Duodenal mucosa (tissue), 2 donors: ENCODE results near the gene EXOG.

ENCODE experiments used
- H3K27ac ChIP-seq: one replicate; pipeline ENCODE4 v1.7.0; 2013; ENCODE audit warnings: low read depth, low read length
- H3K27me3 ChIP-seq, 2 donors: one replicate each; pipeline ENCODE4 v1.7.0; 2013; ENCODE audit warnings: low read length in 2 of 2, control low read depth in 1 of 2; ENCODE audit not compliant: insufficient read depth in 2 of 2, control insufficient read depth in 1 of 2
- H3K36me3 ChIP-seq, 2 donors: one replicate each; pipeline ENCODE4 v1.7.0; 2013; ENCODE audit warnings: low read length in 2 of 2, control low read depth in 1 of 2; ENCODE audit not compliant: insufficient read depth in 2 of 2, control insufficient read depth in 1 of 2
- H3K4me1 ChIP-seq, 2 donors: one replicate each; pipeline ENCODE4 v1.7.0; 2013; ENCODE audit warnings: low read length in 2 of 2, control low read depth in 1 of 2; ENCODE audit not compliant: insufficient read depth in 2 of 2, control insufficient read depth in 1 of 2
- H3K4me3 ChIP-seq, 2 donors: one replicate each; pipeline ENCODE4 v1.7.0; 2013; ENCODE audit warnings: low read length in 2 of 2, low read depth in 1 of 2
- H3K9ac ChIP-seq, 2 donors: one replicate each; pipeline ENCODE4 v1.7.0; 2013; ENCODE audit warnings: low read length in 2 of 2, low read depth in 1 of 2
- H3K9me3 ChIP-seq, 2 donors: one replicate each; pipeline ENCODE4 v1.7.0; 2013; ENCODE audit warnings: low read length in 2 of 2, control low read depth in 1 of 2; ENCODE audit not compliant: control insufficient read depth in 1 of 2

Gene EXOG

DNA sequence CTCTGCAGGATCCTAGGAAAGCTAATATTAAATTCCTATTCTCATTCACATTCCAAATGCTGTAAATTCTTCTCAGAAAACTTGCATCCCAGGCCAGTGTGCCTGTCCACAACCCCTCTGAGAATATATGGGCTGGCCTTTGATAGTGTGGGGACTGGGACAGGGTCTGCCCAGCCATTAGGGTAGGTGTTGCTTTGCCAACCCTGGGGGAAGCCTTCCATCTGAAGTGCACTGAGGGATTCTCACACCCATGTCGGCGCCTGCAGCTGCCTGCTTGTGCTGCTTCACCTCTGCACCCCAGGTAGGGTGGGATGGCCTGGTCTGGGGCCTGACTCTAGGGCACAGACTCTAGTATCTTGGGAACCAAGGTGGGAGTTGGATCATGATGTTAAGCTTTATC is 15.2 kb upstream of the EXOG start:
- no peaks in the 10 kb centered on the region for H3K4me1 ChIP-seq
- peaks cover 27 to 47% of the 10 kb centered on the region in 2 donors for H3K36me3 ChIP-seq
- H3K9me3 ChIP-seq = no peaks in the 10 kb centered on the region

DNA sequence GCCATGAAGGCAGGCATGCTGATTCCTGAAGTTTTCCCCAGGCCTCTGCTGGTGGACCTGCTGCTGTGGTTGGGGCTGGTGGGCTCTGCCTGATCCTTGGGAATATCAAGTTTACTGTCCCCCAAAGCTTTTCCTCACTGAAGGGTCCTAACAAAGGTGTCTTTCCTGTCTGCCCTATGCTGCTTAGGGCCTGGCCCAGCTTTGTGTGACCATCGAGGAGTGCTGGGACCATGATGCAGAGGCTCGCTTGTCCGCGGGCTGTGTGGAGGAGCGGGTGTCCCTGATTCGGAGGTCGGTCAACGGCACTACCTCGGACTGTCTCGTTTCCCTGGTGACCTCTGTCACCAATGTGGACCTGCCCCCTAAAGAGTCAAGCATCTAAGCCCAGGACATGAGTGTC is 13.2 kb upstream of the EXOG start:
- H3K4me1 ChIP-seq = no peaks in the 10 kb centered on the region
- no peaks in the 10 kb centered on the region for H3K27me3 ChIP-seq
- no peak overlapping the region for H3K9ac ChIP-seq
- peaks cover 27 to 47% of the 10 kb centered on the region in 2 donors for H3K36me3 ChIP-seq
- H3K27ac ChIP-seq = no peak overlapping the region
- H3K4me3 ChIP-seq = no peak overlapping the region
- H3K9me3 ChIP-seq = no peaks in the 10 kb centered on the region

More for the DNA sequence above, 15.2 kb upstream of the EXOG start:
- Histone ChIP-seq H3K9ac (no peak overlapping the region), H3K27ac (no peak overlapping the region), H3K27me3 (no peaks in the 10 kb centered on the region), H3K4me3 (no peak overlapping the region)

DNA sequence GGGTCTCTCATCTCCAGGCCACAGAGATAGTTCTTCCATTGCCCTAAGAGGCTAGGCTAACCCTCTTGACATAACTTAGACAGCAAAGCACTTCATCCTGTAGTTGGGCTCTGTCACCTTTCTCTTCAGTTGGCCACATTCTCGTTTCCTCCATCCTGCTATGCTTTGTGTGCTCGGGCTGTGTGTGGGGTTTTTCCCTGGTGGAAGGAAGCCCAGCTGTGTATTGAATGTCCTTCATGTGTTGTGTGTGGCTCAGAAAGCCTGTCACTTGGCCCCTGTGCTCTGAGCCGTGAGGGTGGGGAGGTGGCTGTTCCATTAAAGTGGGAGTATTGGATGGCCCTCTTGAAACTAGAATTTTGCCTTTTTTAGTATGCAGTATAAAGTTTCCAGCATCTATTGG is 8.8 kb upstream of the EXOG start:
- no peak overlapping the region for H3K9ac ChIP-seq
- peaks cover 9 to 22% of the 10 kb centered on the region in 2 donors for H3K36me3 ChIP-seq

DNA sequence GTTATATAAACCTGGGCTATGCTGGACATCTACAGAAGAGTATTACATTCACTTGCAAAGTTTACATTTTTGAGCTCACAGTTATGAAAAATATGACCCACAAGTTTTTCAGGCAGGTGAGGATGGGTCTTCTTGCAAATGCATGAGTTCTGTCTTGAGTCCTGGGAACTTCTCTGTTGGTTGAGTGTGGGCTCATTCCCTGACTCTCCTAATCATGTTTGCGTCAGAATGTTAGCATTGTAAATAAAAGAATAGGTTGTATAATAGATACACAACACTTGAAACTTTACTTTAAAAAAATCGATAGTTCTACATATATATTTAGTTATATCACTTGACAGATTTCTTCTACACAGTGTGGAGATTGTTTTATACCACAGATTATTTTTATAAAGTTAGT is 7.2 kb upstream of the EXOG start:
- Histone ChIP-seq H3K9me3 (no peaks in the 10 kb centered on the region), H3K27ac (no peak overlapping the region), H3K4me1 (no peaks in the 10 kb centered on the region)

More for the DNA sequence above, 8.8 kb upstream of the EXOG start:
- Histone ChIP-seq H3K4me3 (no peak overlapping the region), H3K27me3 (no peaks in the 10 kb centered on the region), H3K27ac (no peak overlapping the region), H3K9me3 (no peaks in the 10 kb centered on the region), H3K4me1 (no peaks in the 10 kb centered on the region)

DNA sequence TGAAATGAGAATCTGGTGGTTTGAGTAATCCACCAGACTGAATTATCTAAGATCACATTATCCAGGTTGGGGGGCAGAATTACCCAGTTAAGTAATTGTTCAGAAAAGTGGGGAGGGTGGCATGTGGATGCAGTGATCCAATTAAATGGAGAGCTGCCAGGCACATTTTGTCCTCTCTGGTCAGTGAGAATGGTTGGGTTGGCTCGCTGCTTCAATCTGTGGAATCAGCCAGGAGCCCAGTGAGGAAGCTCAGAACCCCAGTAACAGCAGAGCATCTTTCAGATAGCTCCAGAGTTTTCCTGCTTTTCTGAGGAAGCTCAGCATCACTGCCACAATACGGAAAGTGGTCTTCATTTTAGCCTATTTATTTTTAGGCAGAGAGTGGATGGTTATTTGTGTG is 6.4 kb upstream of the EXOG start:
- H3K27me3 ChIP-seq = no peaks in the 10 kb centered on the region
- no peak overlapping the region for H3K27ac ChIP-seq

More for the DNA sequence above, 7.2 kb upstream of the EXOG start:
- peaks cover 0 to 11% of the 10 kb centered on the region in 2 donors for H3K36me3 ChIP-seq
- H3K27me3 ChIP-seq = no peaks in the 10 kb centered on the region
- H3K4me3 ChIP-seq = no peak overlapping the region
- H3K9ac ChIP-seq = no peak overlapping the region

DNA sequence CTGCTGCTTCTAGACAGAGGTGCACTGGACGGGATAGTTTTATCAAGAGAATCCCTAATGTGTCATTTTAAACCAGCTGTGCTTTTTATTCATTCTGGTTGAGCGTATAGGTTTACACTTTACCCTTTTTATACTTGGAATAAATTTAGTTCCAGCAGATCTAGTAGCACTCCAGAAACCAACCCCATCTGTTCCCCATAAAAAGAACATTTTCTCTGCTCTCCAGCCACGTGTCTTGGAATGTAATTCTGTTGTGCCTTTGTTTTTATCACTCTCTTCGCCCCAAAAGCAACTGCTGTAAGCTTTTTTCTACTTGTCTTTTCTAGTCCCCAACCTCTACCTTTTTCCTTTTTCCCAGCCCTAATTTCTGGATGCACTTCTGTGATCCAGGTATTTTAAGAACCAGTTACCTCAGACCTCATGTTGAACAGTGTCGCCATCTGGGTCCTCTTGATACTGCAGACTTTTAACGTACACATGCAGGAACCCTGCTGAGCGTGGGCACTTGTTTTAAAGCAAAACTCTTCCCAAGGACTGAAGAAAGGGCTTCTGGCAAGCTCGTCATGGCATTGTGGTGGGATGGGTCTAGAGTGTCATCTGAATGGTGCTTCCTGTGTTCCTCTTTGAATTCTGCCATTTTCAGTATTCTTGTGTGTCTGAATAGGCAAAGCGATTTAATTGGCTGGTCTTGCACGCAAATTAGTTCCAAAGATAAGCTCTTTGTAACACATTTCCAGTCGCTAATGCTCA is 5.7 kb upstream of the EXOG start:
- Histone ChIP-seq H3K4me3 (no peak overlapping the region), H3K27ac (no peak overlapping the region), H3K36me3 (no peaks in the 10 kb centered on the region), H3K4me1 (no peaks in the 10 kb centered on the region), H3K9me3 (no peaks in the 10 kb centered on the region), H3K27me3 (no peaks in the 10 kb centered on the region), H3K9ac (no peak overlapping the region)

More for the DNA sequence above, 6.4 kb upstream of the EXOG start:
- Histone ChIP-seq H3K9me3 (no peaks in the 10 kb centered on the region), H3K4me1 (no peaks in the 10 kb centered on the region), H3K4me3 (no peak overlapping the region), H3K9ac (no peak overlapping the region), H3K36me3 (peaks cover 0 to 7% of the 10 kb centered on the region in 2 donors)

DNA sequence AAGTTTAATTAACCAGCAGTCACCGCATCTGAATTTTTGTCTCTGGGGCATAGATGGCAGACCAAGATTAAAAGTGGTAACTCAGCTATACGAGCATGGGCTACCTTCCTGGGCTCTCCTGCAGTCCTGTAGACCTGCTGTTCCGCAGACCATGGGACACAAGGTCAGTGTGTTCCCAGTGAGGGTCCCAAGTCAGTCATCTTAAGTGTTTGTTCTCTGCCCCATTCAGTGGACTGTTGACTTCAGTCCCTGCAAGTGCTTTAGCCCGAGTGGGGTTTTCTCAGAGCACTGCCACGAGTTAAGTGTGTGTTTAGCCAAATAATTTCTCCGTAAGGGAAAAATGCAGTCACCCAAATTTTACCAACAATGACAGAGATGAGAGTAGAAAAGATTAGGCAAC is 4.9 kb upstream of the EXOG start:
- Histone ChIP-seq H3K36me3 (no peaks in the 10 kb centered on the region), H3K9ac (no peak overlapping the region), H3K9me3 (no peaks in the 10 kb centered on the region), H3K4me1 (no peaks in the 10 kb centered on the region), H3K27ac (no peak overlapping the region), H3K27me3 (no peaks in the 10 kb centered on the region), H3K4me3 (no peak overlapping the region)

DNA sequence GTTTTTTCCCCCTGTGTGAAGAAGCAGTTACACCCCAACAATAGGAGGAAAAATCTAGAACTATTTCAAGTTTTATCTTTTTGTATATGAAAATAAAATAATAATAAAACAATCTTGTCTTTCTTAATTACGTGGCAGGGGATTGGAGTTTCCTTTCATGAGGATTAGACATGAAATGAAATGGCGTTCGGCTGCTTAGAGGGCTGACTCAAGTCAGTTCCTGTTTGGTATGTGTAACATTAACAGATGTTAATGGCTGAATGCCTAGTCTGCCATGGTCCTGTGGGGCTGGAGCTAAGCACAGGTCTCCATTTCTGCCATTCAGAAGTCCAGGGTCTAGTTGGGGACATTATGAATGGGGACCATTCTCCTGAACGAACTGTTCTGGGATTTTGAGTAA is 3.1 kb upstream of the EXOG start:
- Histone ChIP-seq H3K4me1 (peaks cover 4 to 7% of the 10 kb centered on the region in 2 donors), H3K9ac (no peak overlapping the region), H3K9me3 (no peaks in the 10 kb centered on the region), H3K27me3 (no peaks in the 10 kb centered on the region), H3K27ac (no peak overlapping the region), H3K36me3 (no peaks in the 10 kb centered on the region), H3K4me3 (no peak overlapping the region)

DNA sequence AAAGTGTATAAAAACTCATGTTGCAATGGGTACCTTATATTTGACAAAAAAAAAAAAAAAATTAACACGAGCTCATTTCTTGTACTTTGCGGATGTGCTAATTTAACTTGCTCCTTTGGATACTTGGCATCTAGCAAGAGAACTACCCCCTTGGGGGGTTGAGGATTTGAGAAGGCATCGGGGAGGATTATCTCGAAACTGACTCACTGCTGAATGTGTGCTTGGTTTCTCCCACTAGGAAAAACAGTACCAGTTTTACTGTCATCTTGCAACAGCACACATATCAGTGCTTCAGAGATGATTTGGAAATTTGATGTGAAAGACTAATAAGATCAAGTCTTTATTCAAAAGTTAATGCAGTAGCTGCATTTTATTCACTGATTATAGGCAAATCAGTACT is 891 bp downstream of the EXOG start:
- Histone ChIP-seq H3K27me3 (no peaks in the 10 kb centered on the region), H3K9ac (peak overlapping the region in 1 of 2 donors; percentile 88), H3K4me1 (peaks cover 4 to 7% of the 10 kb centered on the region in 2 donors), H3K9me3 (no peaks in the 10 kb centered on the region), H3K4me3 (peak overlapping the region; percentile 86 to 97), H3K27ac (no peak overlapping the region), H3K36me3 (peaks cover 5 to 6% of the 10 kb centered on the region in 2 donors)

DNA sequence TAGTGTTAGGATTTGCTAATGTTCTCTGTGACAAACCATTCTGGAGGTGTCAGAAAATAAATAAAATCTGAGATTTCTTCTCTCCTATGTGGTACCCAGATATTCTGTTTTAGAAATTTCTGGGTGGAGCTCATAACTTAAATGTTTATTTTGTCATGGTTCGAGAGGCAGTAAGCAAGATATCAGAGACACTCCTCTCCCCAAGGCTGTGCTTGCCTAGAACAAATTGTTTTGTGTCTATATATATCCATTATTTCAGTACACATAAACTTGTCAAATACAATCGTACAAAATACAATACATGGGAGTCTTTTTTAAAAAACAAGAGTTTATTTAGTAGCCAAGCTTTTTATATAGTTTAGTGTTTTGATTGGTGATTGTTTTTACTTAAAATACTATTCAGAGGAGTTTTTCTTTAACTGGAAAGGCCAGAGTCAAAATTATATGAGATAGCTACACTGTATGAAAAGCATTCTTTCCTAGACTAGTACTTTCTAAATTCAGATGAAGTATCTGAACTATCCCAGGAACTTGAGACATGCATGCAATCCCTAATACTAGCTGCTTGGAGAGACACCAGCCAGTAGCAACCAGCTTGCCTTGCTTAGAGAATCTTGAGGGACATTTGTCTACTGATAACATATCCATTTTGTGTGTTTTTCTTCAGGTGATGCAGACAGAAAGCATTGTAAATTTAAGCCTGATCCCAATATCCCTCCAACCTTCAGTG is 4.7 kb downstream of the EXOG start:
- no peaks in the 10 kb centered on the region for H3K9me3 ChIP-seq
- peaks cover 5 to 6% of the 10 kb centered on the region in 2 donors for H3K36me3 ChIP-seq
- H3K4me1 ChIP-seq = peaks cover 4 to 7% of the 10 kb centered on the region in 2 donors
- no peaks in the 10 kb centered on the region for H3K27me3 ChIP-seq
- H3K9ac ChIP-seq = no peak overlapping the region
- H3K27ac ChIP-seq = no peak overlapping the region
- no peak overlapping the region for H3K4me3 ChIP-seq
